ENCODE results near the gene DNAAF2. TPM values are rescaled to one million over a fixed set of nuclear protein-coding genes. Genes with fewer than 3 reads are reported as not detected.

Gene DNAAF2
- total RNA-seq, 4 donors from 2014 or later: 7.5 to 11.8 (median 9.5) TPM

GRCh38 chr14:49598485-49599300 lies 36.4 kb downstream of the DNAAF2 start, which contains the start of gene LRR1:
Gene LRR1, plus strand, starts transcription at chr14:49598940. Its CDS starts 81 bp downstream, at chr14:49599021.
- Histone ChIP-seq H3K27me3 (no peaks in the 10 kb centered on the region), H3K4me3 (peak within 1 kb of the TSS; percentile 68), H3K36me3 (no peaks in the 10 kb centered on the region), H3K27ac (peak within 1 kb of the TSS; percentile 95), H3K9me3 (no peaks in the 10 kb centered on the region), H3K4me1 (peaks cover 20% of the 10 kb centered on the region)
- TF ChIP-seq EP300 (IDR thresholded peaks at IDR 0.05): peak; percentile 32
- TF ChIP-seq POLR2A (IDR thresholded peaks at IDR 0.05): peak in 1 of 2 donors; percentile 55
- no peak for TF ChIP-seq POLR2AphosphoS5 (IDR thresholded peaks at IDR 0.05)
- no peak for TF ChIP-seq CTCF (IDR thresholded peaks at IDR 0.05)
- 0% methylated on average over 27 of the region's 77 CpGs for WGBS
- peak; percentile 93 for DNase-seq (ENCODE audit: low spot score in 2 of 2)

GRCh38 chr14:49598189-49598484 lies 36.9 kb downstream of the DNAAF2 start:
- no peak for DNase-seq (ENCODE audit: low spot score in 2 of 2)
- WGBS: 1% methylated on average over 11 of the region's 15 CpGs
- peak overlapping the region; percentile 95 for H3K27ac ChIP-seq
- H3K36me3 ChIP-seq: no peaks in the 10 kb centered on the region
- no peaks in the 10 kb centered on the region for H3K27me3 ChIP-seq
- H3K9me3 ChIP-seq: no peaks in the 10 kb centered on the region
- H3K4me1 ChIP-seq: peaks cover 20% of the 10 kb centered on the region
- TF ChIP-seq CTCF (IDR thresholded peaks at IDR 0.05): no peak
- no peak for TF ChIP-seq POLR2A (IDR thresholded peaks at IDR 0.05)
- TF ChIP-seq POLR2AphosphoS5 (IDR thresholded peaks at IDR 0.05): no peak
- no peak for TF ChIP-seq EP300 (IDR thresholded peaks at IDR 0.05)
- H3K4me3 ChIP-seq: peak overlapping the region; percentile 68

- Histone ChIP-seq H3K4me3 (no peak overlapping the region), H3K36me3 (no peaks in the 10 kb centered on the region), H3K27me3 (no peaks in the 10 kb centered on the region), H3K9me3 (no peaks in the 10 kb centered on the region), H3K27ac (no peak overlapping the region), H3K4me1 (peaks cover 16% of the 10 kb centered on the region)
- 35% methylated on average over 4 of the region's 4 CpGs for WGBS
- no peak for DNase-seq (ENCODE audit: low spot score in 2 of 2)
- TF ChIP-seq CTCF (IDR thresholded peaks at IDR 0.05) (no peak), POLR2AphosphoS5 (IDR thresholded peaks at IDR 0.05) (no peak), EP300 (IDR thresholded peaks at IDR 0.05) (no peak), POLR2A (IDR thresholded peaks at IDR 0.05) (no peak)
Measured at GRCh38 chr14:49594347-49595091, 40.5 kb downstream of the DNAAF2 start.

GRCh38 chr14:49593016-49593415 lies 42.0 kb downstream of the DNAAF2 start:
- Histone ChIP-seq H3K27ac (no peak overlapping the region), H3K9me3 (no peaks in the 10 kb centered on the region), H3K27me3 (no peaks in the 10 kb centered on the region), H3K4me1 (peaks cover 16% of the 10 kb centered on the region), H3K4me3 (no peak overlapping the region), H3K36me3 (no peaks in the 10 kb centered on the region)
- TF ChIP-seq POLR2AphosphoS5 (IDR thresholded peaks at IDR 0.05) (no peak), EP300 (IDR thresholded peaks at IDR 0.05) (no peak), CTCF (IDR thresholded peaks at IDR 0.05) (no peak), POLR2A (IDR thresholded peaks at IDR 0.05) (no peak)
- no peak for DNase-seq (ENCODE audit: low spot score in 2 of 2)
- WGBS: 89% methylated on average over 3 of the region's 3 CpGs

GRCh38 chr14:49589387-49589786 lies 45.7 kb downstream of the DNAAF2 start:
- H3K9me3 ChIP-seq: no peaks in the 10 kb centered on the region
- H3K27me3 ChIP-seq: no peaks in the 10 kb centered on the region
- TF ChIP-seq POLR2AphosphoS5 (IDR thresholded peaks at IDR 0.05): no peak
- TF ChIP-seq CTCF (IDR thresholded peaks at IDR 0.05): no peak
- TF ChIP-seq EP300 (IDR thresholded peaks at IDR 0.05): no peak
- no peak for TF ChIP-seq POLR2A (IDR thresholded peaks at IDR 0.05)
- DNase-seq (ENCODE audit: low spot score in 2 of 2): no peak
- no peak overlapping the region for H3K4me3 ChIP-seq
- H3K27ac ChIP-seq: no peak overlapping the region
- peaks cover 10% of the 10 kb centered on the region for H3K4me1 ChIP-seq
- H3K36me3 ChIP-seq: peaks cover under 1% of the 10 kb centered on the region
- WGBS: 81% methylated on average over 3 of the region's 3 CpGs

Measured in suprapubic skin (tissue), 4 donors.